SK-N-SH (cell line): ENCODE data around the gene NR2C2AP.

Source experiments
- EP300 ChIP-seq, 2 experiments: IDR thresholded peaks; 2 replicates each; pipeline versions ENCODE4 v1.4.0 to v1.6.1; 2012; ENCODE audit warnings: borderline replicate concordance in 1 of 2, low read depth in 1 of 2, low read length in 1 of 2
- JUND ChIP-seq: IDR thresholded peaks from 2 replicates; pipeline ENCODE4 v1.4.0; 2012
- MXI1 ChIP-seq: IDR thresholded peaks from 2 replicates; pipeline ENCODE4 v1.6.1; 2012; ENCODE audit warnings: mild to moderate bottlenecking, low read depth, low read length, improper control_type of control experiment
- NFIC ChIP-seq: IDR thresholded peaks from 2 replicates; pipeline ENCODE4 v1.4.0; 2012; ENCODE audit warnings: borderline replicate concordance
- NRF1 ChIP-seq: IDR thresholded peaks from 2 replicates; pipeline ENCODE4 v1.6.1; 2012; ENCODE audit warnings: low read depth, mild to moderate bottlenecking, low read length
- POLR2AphosphoS5 ChIP-seq: IDR thresholded peaks from 2 replicates; pipeline ENCODE4 v1.6.1; 2012; ENCODE audit warnings: low read depth, low read length
- RAD21 ChIP-seq: IDR thresholded peaks from 2 replicates; pipeline ENCODE4 v1.6.1; 2012; ENCODE audit warnings: mild to moderate bottlenecking, low read length
- RCOR1 ChIP-seq: fragments of 150-350 bp; IDR thresholded peaks from 2 replicates; pipeline ENCODE4 v1.6.1; 2017; ENCODE audit warnings: antibody characterized with exemption, low read length
- RFX5 ChIP-seq: IDR thresholded peaks from 2 replicates; pipeline ENCODE4 v1.6.1; 2012; ENCODE audit warnings: mild to moderate bottlenecking, improper control_type of control experiment, low read length
- RXRA ChIP-seq: IDR thresholded peaks from 2 replicates; pipeline ENCODE4 v1.4.0; 2012; ENCODE audit warnings: low read depth, mild to moderate bottlenecking, borderline replicate concordance
- SMC3 ChIP-seq: IDR thresholded peaks from 2 replicates; pipeline ENCODE4 v1.6.1; 2012; ENCODE audit warnings: low read depth, low read length, improper control_type of control experiment
- TAF1 ChIP-seq: IDR thresholded peaks from 2 replicates; pipeline ENCODE4 v1.6.1; 2012; ENCODE audit warnings: low read depth, mild to moderate bottlenecking, low read length, moderate library complexity, borderline replicate concordance
- TF ChIP-seq, protein P1 (sequence below): fragments of 200-600 bp; sonication (generic); IDR thresholded peaks from 2 replicates; pipeline ENCODE4 v1.6.1; 2017; ENCODE audit warnings: antibody characterized with exemption, mild to moderate bottlenecking, moderate library complexity
- TF ChIP-seq, protein P2 (sequence below): IDR thresholded peaks from 2 replicates; pipeline ENCODE4 v1.6.1; 2012; ENCODE audit warnings: mild to moderate bottlenecking, low read depth, low read length, moderate library complexity

GRCh38 chr19:19170053-19170872 lies 33.0 kb downstream of the NR2C2AP start, which contains the start of gene MEF2B:
- no peak for TF ChIP-seq SMC3
- no peak for TF ChIP-seq TAF1
- no peak for TF ChIP-seq RFX5
- no peak for TF ChIP-seq NFIC
- TF ChIP-seq, protein P1, sequence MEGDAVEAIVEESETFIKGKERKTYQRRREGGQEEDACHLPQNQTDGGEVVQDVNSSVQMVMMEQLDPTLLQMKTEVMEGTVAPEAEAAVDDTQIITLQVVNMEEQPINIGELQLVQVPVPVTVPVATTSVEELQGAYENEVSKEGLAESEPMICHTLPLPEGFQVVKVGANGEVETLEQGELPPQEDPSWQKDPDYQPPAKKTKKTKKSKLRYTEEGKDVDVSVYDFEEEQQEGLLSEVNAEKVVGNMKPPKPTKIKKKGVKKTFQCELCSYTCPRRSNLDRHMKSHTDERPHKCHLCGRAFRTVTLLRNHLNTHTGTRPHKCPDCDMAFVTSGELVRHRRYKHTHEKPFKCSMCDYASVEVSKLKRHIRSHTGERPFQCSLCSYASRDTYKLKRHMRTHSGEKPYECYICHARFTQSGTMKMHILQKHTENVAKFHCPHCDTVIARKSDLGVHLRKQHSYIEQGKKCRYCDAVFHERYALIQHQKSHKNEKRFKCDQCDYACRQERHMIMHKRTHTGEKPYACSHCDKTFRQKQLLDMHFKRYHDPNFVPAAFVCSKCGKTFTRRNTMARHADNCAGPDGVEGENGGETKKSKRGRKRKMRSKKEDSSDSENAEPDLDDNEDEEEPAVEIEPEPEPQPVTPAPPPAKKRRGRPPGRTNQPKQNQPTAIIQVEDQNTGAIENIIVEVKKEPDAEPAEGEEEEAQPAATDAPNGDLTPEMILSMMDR: no peak
- no peak for TF ChIP-seq RXRA
- TF ChIP-seq MXI1: no peak
- no peak for TF ChIP-seq RCOR1
- TF ChIP-seq POLR2AphosphoS5: no peak
- no peak for TF ChIP-seq RAD21
- TF ChIP-seq JUND: no peak
- TF ChIP-seq, protein P2, sequence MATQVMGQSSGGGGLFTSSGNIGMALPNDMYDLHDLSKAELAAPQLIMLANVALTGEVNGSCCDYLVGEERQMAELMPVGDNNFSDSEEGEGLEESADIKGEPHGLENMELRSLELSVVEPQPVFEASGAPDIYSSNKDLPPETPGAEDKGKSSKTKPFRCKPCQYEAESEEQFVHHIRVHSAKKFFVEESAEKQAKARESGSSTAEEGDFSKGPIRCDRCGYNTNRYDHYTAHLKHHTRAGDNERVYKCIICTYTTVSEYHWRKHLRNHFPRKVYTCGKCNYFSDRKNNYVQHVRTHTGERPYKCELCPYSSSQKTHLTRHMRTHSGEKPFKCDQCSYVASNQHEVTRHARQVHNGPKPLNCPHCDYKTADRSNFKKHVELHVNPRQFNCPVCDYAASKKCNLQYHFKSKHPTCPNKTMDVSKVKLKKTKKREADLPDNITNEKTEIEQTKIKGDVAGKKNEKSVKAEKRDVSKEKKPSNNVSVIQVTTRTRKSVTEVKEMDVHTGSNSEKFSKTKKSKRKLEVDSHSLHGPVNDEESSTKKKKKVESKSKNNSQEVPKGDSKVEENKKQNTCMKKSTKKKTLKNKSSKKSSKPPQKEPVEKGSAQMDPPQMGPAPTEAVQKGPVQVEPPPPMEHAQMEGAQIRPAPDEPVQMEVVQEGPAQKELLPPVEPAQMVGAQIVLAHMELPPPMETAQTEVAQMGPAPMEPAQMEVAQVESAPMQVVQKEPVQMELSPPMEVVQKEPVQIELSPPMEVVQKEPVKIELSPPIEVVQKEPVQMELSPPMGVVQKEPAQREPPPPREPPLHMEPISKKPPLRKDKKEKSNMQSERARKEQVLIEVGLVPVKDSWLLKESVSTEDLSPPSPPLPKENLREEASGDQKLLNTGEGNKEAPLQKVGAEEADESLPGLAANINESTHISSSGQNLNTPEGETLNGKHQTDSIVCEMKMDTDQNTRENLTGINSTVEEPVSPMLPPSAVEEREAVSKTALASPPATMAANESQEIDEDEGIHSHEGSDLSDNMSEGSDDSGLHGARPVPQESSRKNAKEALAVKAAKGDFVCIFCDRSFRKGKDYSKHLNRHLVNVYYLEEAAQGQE: no peak
- TF ChIP-seq NRF1: no peak
- no peak for TF ChIP-seq EP300 (IDR thresholded peaks at IDR 0.05; ENCODE audit: borderline replicate concordance in 1 of 2, low read depth in 1 of 2, low read length in 1 of 2)
